Measurements from ENCODE around the gene FCSK.
"Not testable (repeated sequence)": the region's sequence is repeated elsewhere in the genome, so short reads cannot be mapped to it uniquely, and the experiment has no call there.

FCSK gene

GRCh38 chr16:70454222-70455034 is at the start of gene FCSK:
FCSK (plus strand) TSS chr16:70454595; CDS start chr16:70463191, 8,596 bp downstream.
- DNase-seq (ENCODE audit: low spot score), result peak; percentile 85

- not testable (repeated sequence) for DNase-seq (ENCODE audit: low spot score)
Observed at GRCh38 chr16:70406104-70406503, 48.3 kb upstream of the FCSK start.

- no peak for DNase-seq (ENCODE audit: low spot score)
Observed at GRCh38 chr16:70407811-70408274, 46.6 kb upstream of the FCSK start.

GRCh38 chr16:70410734-70411133 is 43.7 kb upstream of the FCSK start:
- no peak for DNase-seq (ENCODE audit: low spot score)

GRCh38 chr16:70412385-70412784 is 42.0 kb upstream of the FCSK start:
- no peak for DNase-seq (ENCODE audit: low spot score)

- DNase-seq (ENCODE audit: low spot score), result not testable (repeated sequence)
Observed at GRCh38 chr16:70413572-70413971, 40.8 kb upstream of the FCSK start.

GRCh38 chr16:70416748-70417616 is 37.4 kb upstream of the FCSK start:
- no peak for DNase-seq (ENCODE audit: low spot score)

DNA sequence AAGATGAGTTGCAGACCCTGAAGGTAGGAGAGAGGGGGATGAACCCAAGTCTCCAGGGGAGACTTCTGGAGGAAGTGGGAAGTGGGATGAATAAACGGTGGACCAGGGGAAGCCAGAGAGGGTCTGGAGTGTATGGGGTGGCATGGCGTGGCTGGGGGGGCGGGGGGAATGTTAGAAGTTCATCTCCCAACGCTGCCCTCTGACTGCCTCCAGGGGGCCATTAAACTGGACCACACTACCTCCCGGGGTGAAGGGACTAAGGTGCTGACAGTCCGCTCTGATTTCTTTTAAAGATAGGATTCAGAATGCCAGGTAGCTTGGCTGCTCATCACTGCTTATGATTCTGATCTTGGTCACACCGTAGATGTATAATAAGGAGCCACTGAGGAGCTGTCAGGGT is 36.7 kb upstream of the FCSK start:
- no peak for DNase-seq (ENCODE audit: low spot score)

GRCh38 chr16:70418274-70418992 is 36.0 kb upstream of the FCSK start:
- DNase-seq (ENCODE audit: low spot score), result no peak

GRCh38 chr16:70418993-70419318 is 35.4 kb upstream of the FCSK start:
- DNase-seq (ENCODE audit: low spot score), result no peak

- DNase-seq (ENCODE audit: low spot score), result no peak
Observed at GRCh38 chr16:70419384-70420327, 34.7 kb upstream of the FCSK start.

- no peak for DNase-seq (ENCODE audit: low spot score)
Observed at GRCh38 chr16:70421014-70421413, 33.4 kb upstream of the FCSK start.

- no peak for DNase-seq (ENCODE audit: low spot score)
Observed at GRCh38 chr16:70421473-70422311, 32.7 kb upstream of the FCSK start.

GRCh38 chr16:70422543-70422942 is 31.9 kb upstream of the FCSK start:
- no peak for DNase-seq (ENCODE audit: low spot score)

DNA sequence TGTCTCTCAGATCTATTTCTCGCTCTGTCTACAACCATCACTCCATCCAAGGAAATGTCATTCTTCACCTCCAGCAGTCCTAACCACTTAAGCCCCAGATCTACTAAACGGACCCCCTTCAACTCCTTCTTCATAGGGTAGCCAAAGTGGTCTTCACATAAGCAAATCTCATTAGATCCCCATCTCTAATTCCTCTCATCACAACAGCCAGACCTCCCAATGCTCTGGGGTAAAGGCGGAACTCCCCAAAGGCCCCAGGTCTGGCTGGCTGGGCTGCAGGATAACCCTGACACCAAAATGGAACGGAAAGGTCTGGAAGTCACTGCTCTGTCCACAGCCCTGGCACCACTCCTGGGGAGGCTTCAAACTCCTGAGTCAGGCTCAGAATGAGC is 26.6 kb upstream of the FCSK start:
- no peak for DNase-seq (ENCODE audit: low spot score)

DNA sequence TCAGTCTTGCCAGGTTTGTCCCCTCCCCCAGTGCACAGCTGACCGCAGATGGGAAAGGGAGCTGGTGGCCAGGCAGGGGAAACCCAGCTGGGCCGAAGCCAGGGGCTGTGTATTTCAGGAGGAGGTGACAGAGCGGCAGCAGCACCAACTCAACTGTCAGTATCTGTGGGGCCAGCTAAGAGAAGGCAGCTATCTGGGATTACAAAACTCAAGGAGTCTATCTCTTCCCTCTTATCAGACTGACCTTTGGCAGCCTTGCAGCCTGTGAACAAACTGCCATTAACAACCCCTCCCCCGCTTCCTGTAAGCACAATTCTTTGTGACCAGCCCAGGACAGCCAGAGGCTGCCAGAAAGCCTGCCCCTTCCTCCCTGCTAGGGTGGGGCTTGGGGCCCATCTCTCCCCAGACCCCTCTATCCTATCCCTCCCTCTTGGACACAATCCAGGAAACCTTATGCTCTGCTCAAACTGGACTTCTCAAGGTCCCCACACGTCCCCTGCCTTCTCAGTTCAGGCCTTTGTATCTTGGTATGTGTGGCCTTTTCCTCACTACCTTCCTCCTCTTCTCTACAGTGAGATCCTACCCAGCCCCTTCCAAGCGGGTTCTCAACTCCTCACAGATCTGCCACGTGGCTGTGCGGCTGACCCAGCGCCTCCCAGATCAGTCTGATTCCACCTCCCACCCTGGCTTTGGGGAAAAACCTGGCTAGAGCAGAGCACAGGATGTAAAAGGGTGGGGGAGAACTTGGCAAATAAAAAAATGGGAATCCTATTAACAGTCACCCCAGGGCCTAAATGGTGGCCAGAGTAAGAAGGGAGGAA is 26.0 kb upstream of the FCSK start:
- no peak for DNase-seq (ENCODE audit: low spot score)

- DNase-seq (ENCODE audit: low spot score), result no peak
Observed at GRCh38 chr16:70429888-70430666, 24.3 kb upstream of the FCSK start.

GRCh38 chr16:70430667-70431536 is 23.5 kb upstream of the FCSK start:
- DNase-seq (ENCODE audit: low spot score), result no peak

All from RKO (cell line).